NCI-H2107 treated with DMSO at 0.1 percent for 48 hours (cell line): ENCODE results near the gene TAF4.

Source experiments
- DNase-seq: peaks from one replicate; lab custom pipeline; 2025; ENCODE audit not compliant: unreplicated experiment; lab: John Stamatoyannopoulos, UW

Gene TAF4

DNA sequence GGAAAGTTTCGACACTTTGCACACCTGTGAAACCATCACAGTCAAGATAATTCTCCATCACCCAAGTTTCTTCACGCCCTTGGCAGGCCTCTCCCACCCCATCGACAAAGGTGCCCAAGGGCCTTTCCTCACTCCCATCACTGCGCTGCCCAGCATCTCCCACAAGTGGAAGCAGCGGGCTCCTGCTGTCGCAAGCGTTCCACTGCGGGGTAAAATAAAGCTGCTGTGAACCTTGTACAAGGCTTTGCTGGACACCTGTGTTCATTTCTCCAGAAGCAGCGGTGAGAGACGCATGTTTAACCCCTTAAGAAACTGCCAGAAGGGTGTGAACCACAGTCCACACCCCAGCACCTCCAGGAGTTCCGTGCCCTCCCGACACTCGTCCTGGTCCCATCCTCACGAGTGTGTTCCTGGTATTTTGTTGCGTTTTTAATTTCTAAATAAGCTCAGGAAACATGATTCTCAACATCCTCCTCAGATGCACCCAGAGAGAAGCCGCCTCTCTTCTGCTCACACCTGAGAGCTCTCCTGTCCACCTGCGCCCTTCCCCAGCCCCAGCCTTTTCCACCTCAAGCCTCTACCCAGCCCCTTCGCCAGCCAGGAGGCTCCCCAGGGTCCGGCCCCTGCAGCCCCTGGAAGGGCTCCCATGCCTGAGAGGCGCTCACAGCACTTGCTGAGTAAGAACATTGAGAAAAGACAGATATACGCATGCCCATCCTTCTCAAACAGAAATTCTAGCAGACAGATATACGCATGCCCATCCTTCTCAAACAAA is 97.5 kb downstream of the TAF4 start:
- DNase-seq: no peak

GRCh38 chr20:61967300-61967699 is 98.4 kb downstream of the TAF4 start:
- no peak for DNase-seq

- DNase-seq: no peak
Observed at GRCh38 chr20:61966492-61967244, 99.0 kb downstream of the TAF4 start.

GRCh38 chr20:61965606-61966491 is 99.8 kb downstream of the TAF4 start:
- DNase-seq: no peak

- no peak for DNase-seq
Observed at GRCh38 chr20:61964675-61965605, 100.7 kb downstream of the TAF4 start.

DNA sequence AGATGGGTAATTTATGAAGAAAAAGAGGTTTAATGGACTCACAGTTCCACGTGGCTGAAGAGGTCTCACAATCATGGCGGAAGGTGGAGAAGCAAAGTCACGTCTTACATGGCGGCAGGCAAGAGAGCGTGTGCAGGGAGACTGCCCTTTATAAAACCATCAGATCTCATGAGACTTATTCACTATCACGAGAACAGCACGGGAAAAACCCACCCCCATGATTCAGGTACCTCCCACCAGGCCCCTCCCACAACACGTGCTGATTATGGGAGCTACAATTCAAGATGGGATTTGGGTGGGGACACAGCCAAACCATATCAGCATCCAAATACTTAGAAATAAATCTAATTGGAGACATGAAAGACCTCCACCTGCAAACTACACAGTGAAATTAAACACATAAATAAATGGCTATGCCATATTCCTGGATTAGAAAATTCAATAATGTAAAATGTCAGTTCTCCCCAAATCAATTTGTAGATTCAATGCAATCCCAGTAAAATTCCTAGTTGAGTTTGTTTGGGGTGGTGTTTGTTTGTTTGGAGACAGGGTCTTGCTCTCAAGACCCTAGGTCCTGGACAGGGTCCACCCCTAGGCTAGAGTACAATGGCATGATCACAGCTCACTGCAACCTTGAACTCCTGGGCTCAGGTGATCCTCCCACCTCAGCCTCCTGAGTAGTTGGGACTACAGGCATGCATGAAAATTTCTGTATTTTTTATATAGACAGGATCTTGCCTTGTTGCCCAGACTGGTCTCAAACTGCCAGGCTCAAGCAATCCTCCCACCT is 101.6 kb downstream of the TAF4 start:
- DNase-seq: no peak

- DNase-seq: no peak
Observed at GRCh38 chr20:61963149-61963548, 102.5 kb downstream of the TAF4 start.

GRCh38 chr20:61960836-61961235 is 104.8 kb downstream of the TAF4 start:
- no peak for DNase-seq

DNA sequence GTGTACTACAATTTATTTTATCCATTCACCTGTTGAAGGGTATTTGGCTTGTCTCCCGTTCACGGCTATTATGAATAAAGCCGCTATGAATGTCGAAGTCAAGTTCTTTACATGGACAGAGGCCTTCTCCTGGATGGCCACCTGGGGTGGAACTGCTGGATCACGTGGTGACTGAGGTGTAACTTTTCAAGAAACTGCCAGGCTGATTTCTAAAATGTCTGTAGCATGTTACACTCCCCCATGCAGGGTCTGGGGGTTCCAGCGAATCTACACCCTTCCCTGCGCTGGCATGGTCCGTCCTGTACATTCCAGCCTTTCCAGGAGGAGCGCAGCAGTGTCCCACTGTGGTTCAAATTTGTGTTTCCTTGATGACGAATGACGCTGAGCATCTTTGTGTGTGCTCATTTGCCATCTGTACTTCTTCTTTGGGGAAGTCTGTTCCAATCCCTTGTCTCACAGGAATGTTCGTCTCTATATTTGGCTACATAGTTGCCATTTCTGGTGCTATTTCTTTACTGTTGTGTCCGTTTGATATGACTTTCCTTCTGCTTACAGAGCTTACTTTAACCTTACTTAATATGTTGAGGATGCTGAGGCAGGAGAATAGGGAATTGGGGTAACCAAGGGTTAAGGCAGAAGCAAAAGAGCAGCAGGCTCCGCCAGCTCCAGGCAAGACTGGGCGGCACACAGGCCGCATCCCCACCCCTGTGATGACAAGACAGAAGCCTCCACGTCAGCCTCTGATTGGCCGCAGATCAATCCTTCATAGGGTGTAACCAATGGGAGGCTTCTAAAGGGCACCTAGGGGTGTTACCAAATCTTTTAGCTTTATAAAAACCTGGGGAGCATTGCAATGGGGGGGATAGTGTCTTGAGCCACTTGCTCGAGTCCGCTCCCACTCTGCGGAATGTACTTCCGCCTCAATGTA is 106.6 kb downstream of the TAF4 start:
- DNase-seq: no peak

- no peak for DNase-seq
Observed at GRCh38 chr20:61957961-61958715, 107.5 kb downstream of the TAF4 start.

DNA sequence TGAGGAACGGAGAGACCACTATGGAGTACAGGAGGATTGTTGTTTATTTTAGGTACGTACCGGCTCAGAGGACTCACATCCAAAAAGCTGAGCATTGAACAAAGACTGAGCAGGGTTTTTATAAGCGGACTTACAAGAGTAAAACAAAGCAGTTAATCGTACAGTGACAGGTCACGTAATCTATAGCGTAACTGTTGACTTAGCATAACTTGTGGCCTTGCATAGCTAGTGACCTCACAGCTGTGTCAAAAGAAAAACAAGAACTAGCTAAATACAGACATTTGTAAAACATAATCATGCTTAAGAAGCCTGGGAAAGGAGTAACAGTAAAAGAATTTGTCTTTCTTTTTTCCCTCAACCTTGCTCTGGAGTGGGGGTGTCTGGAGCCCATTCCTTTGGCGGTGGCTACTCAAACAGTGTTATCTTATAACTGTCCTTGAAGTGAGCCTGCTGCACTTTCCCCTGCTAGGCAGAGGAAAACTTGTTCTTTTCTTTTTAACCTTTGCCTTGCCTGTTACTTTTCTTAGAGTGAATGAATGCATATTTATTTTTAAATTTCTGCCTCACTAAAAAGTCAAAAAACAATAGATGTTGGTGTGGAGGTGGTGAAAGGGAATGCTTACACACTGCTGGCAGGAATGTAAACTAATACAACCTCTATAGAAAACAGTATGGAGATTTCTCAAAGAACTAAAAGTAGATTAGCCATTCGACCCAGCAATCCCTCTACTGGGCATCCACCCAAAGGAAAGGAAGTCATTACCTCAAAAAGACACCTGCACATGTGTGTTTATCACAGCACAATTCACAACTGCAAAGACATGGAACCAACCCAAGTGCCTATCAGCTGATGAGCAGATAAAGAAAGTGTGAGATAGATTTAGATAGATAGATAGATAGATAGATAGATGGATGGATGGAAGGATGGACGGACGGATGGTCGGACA is 109.0 kb downstream of the TAF4 start:
- DNase-seq: no peak

- DNase-seq: no peak
Observed at GRCh38 chr20:61955668-61956395, 109.8 kb downstream of the TAF4 start.

GRCh38 chr20:61954276-61955021 is 111.2 kb downstream of the TAF4 start:
- DNase-seq: peak; percentile 77

DNA sequence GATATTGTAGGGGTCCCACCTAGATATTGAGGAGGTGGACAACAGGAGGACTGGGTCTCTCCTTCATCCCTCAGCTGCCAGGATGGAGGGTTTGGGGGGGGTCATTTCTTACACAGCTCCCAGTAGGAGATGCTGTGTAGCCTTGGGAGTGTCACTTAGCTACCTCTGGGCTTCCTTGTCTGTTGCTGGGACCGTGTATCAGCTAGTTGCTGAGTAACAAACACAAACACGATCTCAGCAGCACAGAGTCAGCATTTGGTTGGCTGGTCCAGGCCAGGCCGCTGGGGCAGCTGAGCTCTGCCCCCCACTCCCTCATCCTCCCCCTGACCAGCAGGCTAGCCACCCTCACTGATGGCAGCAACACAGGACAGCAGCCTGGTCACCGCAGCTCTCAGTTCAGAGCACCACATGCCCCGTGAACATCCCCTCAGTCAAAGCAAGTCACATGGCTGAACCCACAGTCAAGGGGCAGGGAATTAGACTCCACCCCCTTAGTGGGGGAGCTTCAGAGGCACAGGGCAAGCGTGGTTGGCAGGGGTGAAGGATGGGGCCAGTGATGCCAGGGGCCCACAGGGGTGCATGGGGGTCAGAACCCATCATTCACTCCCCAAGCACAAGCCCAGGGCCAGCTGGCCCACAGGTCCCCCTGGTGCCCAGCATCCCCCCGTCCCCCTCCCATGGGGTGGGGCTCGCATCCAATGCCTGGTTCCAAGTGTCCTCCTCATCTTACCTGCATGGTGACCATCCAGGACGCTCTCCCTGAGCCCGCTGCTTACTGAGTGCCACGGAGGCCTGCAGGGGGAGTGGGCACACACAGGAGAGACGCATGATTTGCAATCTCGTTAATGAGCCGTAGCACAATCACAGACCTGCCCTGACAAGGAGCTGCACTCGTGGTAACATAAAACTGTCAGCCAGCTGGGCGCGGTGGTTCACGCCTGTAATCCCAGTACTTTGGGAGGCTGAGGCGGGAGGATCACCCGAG is 112.4 kb downstream of the TAF4 start:
- DNase-seq: peak; percentile 6
